Dedifferentiated amniotic fluid mesenchymal stem cell (primary cell): Measurements from ENCODE around the gene DAPK2.
A peak's percentile ranks its signal among the peaks of the same experiment; 100 is the strongest.

Source experiments
- DNase-seq: peaks from one replicate; pipeline ENCODE4 v3.0.0-alpha.2; 2016; ENCODE audit errors: extremely low spot score

Gene DAPK2

GRCh38 chr15:63870487-63871209, 175.6 kb downstream of the DAPK2 start:
- DNase-seq = peak; percentile 78

- DNase-seq = no peak
Observed at GRCh38 chr15:63870043-63870394, 176.3 kb downstream of the DAPK2 start.

GRCh38 chr15:63869371-63870042, 176.8 kb downstream of the DAPK2 start:
- no peak for DNase-seq

GRCh38 chr15:63864186-63864585, 182.1 kb downstream of the DAPK2 start:
- DNase-seq = no peak

GRCh38 chr15:63861946-63862517, 184.3 kb downstream of the DAPK2 start:
- DNase-seq = no peak

GRCh38 chr15:63860555-63860954, 185.7 kb downstream of the DAPK2 start:
- DNase-seq = no peak

GRCh38 chr15:63860155-63860554, 186.1 kb downstream of the DAPK2 start:
- no peak for DNase-seq

GRCh38 chr15:63858881-63859280, 187.4 kb downstream of the DAPK2 start:
- no peak for DNase-seq

GRCh38 chr15:63858448-63858847, 187.8 kb downstream of the DAPK2 start:
- DNase-seq = no peak

- no peak for DNase-seq
Observed at GRCh38 chr15:63857461-63857856, 188.8 kb downstream of the DAPK2 start.
